Measurements from ENCODE around the gene LIPI. TPM values are rescaled to one million over a fixed set of nuclear protein-coding genes. Genes with fewer than 3 reads are reported as not detected.
"Not testable (repeated sequence)": the region's sequence is repeated elsewhere in the genome, so short reads cannot be mapped to it uniquely, and the experiment has no call there.

The LIPI gene
- polyA plus RNA-seq, 1 experiment, result not detected

DNA sequence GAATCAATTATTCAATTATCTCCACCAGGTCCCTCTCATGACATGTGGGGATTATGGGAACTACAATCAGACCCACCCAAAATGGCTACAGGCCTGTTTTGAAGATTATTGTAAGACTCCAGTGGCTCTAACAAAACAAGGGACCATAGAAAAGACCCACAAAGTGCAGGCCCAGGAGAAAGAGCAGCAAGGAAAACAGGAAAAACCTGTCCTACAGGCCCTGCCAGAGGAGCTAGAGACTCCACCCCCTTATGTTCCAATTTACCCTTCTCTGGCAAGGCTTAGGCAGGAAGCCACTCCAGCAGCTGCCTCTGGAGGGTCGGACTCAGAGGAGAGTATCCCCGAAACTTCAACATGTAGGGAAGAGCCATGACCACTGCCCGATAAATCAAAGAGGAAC lies 96.5 kb downstream of the LIPI start:
- H3K4me3 ChIP-seq (ENCODE audit: low read depth, low read length), result no peak overlapping the region
- no peaks in the 10 kb centered on the region for H3K27me3 ChIP-seq (ENCODE audit: control insufficient read depth, insufficient read depth, low read length)
- no peak for DNase-seq (ENCODE audit: low read depth, low spot score)
- H3K9me3 ChIP-seq (ENCODE audit: control insufficient read depth, insufficient read depth, low read length), result peaks cover 3% of the 10 kb centered on the region; the same call in 1 of the 2 replicates
- TF ChIP-seq CTCF (IDR thresholded peaks at IDR 0.05; ENCODE audit: low read depth, low read length), result no peak
- POLR2A ChIA-PET, result no interaction called here
- CTCF ChIA-PET, result no interaction called here
- H3K27ac ChIP-seq (ENCODE audit: low read depth, low read length), result no peak overlapping the region

- POLR2A ChIA-PET; H3K27me3 ChIP-seq (ENCODE audit: control insufficient read depth, insufficient read depth, low read length); H3K4me3 ChIP-seq (ENCODE audit: low read depth, low read length); CTCF ChIA-PET; H3K9me3 ChIP-seq (ENCODE audit: control insufficient read depth, insufficient read depth, low read length); H3K27ac ChIP-seq (ENCODE audit: low read depth, low read length); DNase-seq (ENCODE audit: low read depth, low spot score): not testable (repeated sequence)
Observed at GRCh38 chr21:14104564-14104963, 106.2 kb downstream of the LIPI start.

GRCh38 chr21:14099570-14099969 lies 111.2 kb downstream of the LIPI start:
- Histone ChIP-seq H3K4me3 (ENCODE audit: low read depth, low read length) (no peak overlapping the region), H3K27ac (ENCODE audit: low read depth, low read length) (no peak overlapping the region), H3K9me3 (ENCODE audit: control insufficient read depth, insufficient read depth, low read length) (no peaks in the 10 kb centered on the region), H3K27me3 (ENCODE audit: control insufficient read depth, insufficient read depth, low read length) (no peaks in the 10 kb centered on the region)
- DNase-seq (ENCODE audit: low read depth, low spot score), result no peak
- TF ChIP-seq CTCF (IDR thresholded peaks at IDR 0.05; ENCODE audit: low read depth, low read length), result no peak
- ChIA-PET CTCF (no interaction called here), POLR2A (no interaction called here)

GRCh38 chr21:14097881-14098499 lies 112.8 kb downstream of the LIPI start:
- POLR2A ChIA-PET, result no interaction called here
- TF ChIP-seq CTCF (IDR thresholded peaks at IDR 0.05; ENCODE audit: low read depth, low read length), result no peak
- H3K27ac ChIP-seq (ENCODE audit: low read depth, low read length), result no peak overlapping the region

DNA sequence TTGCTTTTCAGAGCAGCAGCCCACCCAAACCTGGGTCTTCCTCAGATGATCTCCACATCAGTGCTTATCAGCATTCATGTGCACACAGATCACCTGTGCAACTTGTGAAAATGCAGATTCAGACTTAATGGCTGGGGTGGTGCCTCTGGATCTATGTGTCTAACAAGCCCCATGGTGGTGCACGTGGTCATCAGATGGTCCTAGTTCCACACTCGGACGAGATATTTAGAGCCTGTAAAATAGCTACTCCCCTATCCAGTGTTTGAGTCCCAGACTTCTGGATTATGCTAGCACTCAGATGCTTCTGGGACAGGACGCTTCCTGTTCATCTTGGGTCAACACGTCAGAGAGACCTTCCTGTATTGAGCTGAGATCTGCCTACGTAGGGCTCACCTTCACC lies 114.2 kb downstream of the LIPI start:
- Histone ChIP-seq H3K9me3 (ENCODE audit: control insufficient read depth, insufficient read depth, low read length) (peaks cover 7% of the 10 kb centered on the region; the same call in 1 of the 2 replicates), H3K27ac (ENCODE audit: low read depth, low read length) (no peak overlapping the region), H3K4me3 (ENCODE audit: low read depth, low read length) (no peak overlapping the region), H3K27me3 (ENCODE audit: control insufficient read depth, insufficient read depth, low read length) (no peaks in the 10 kb centered on the region)
- no peak for DNase-seq (ENCODE audit: low read depth, low spot score)
- ChIA-PET CTCF (no interaction called here), POLR2A (no interaction called here)
- TF ChIP-seq CTCF (IDR thresholded peaks at IDR 0.05; ENCODE audit: low read depth, low read length), result no peak

More at GRCh38 chr21:14097881-14098499, 112.8 kb downstream of the LIPI start:
- Histone ChIP-seq H3K27me3 (ENCODE audit: control insufficient read depth, insufficient read depth, low read length) (no peaks in the 10 kb centered on the region), H3K4me3 (ENCODE audit: low read depth, low read length) (no peak overlapping the region), H3K9me3 (ENCODE audit: control insufficient read depth, insufficient read depth, low read length) (peaks cover 4% of the 10 kb centered on the region; the same call in 1 of the 2 replicates)
- DNase-seq (ENCODE audit: low read depth, low spot score), result no peak
- CTCF ChIA-PET, result no interaction called here

Measured in AG04450 (cell line).